GM20000 (cell line): ENCODE measurements around the gene EPN1.
"Not testable (repeated sequence)": the region's sequence is repeated elsewhere in the genome, so short reads cannot be mapped to it uniquely, and the experiment has no call there.

Experiments used
- DNase-seq: peaks from one replicate; pipeline ENCODE4 v3.0.0; 2012; ENCODE audit warnings: low spot score
- CTCF ChIP-seq: IDR thresholded peaks from 2 replicates; pipeline ENCODE4 v1.5.1; 2012; ENCODE audit warnings: mild to moderate bottlenecking, control low read depth; ENCODE audit errors: extremely low read depth, missing control alignments

Gene EPN1

GRCh38 chr19:55720214-55720746 lies 45.3 kb downstream of the EPN1 start:
- no peak for DNase-seq
- no peak for TF ChIP-seq CTCF

- TF ChIP-seq CTCF, result no peak
- no peak for DNase-seq
Measured at GRCh38 chr19:55720801-55721200, 45.8 kb downstream of the EPN1 start.

GRCh38 chr19:55723491-55723890 lies 48.5 kb downstream of the EPN1 start:
- TF ChIP-seq CTCF, result no peak
- DNase-seq, result no peak

GRCh38 chr19:55730378-55730777 lies 55.4 kb downstream of the EPN1 start:
- not testable (repeated sequence) for DNase-seq

- TF ChIP-seq CTCF, result no peak
- DNase-seq, result no peak
Measured at GRCh38 chr19:55738302-55738701, 63.3 kb downstream of the EPN1 start, which contains the start of gene NLRP9. Gene NLRP9 (minus strand): TSS chr19:55738402. CDS start chr19:55738374, 28 bp downstream.

- DNase-seq, result no peak
Measured at GRCh38 chr19:55750715-55751114, 75.7 kb downstream of the EPN1 start.

GRCh38 chr19:55753401-55753800 lies 78.4 kb downstream of the EPN1 start:
- DNase-seq, result no peak
- no peak for TF ChIP-seq CTCF

More at GRCh38 chr19:55750715-55751114, 75.7 kb downstream of the EPN1 start:
- no peak for TF ChIP-seq CTCF

- not testable (repeated sequence) for DNase-seq
Measured at GRCh38 chr19:55756808-55757207, 81.8 kb downstream of the EPN1 start.

- DNase-seq, result not testable (repeated sequence)
Measured at GRCh38 chr19:55758797-55759196, 83.8 kb downstream of the EPN1 start, which contains the start of gene RFPL4A. Gene RFPL4A (plus strand): TSS chr19:55759097. CDS start chr19:55761801, 2,704 bp downstream.
